Frontal cortex (tissue), 4 donors: ENCODE results near the gene CELF4. TPM values are rescaled to one million over a fixed set of nuclear protein-coding genes. Genes with fewer than 3 reads are reported as not detected.
A peak's percentile ranks its signal among the peaks of the same experiment; 100 is the strongest.
"Not testable (repeated sequence)": the region's sequence is repeated elsewhere in the genome, so short reads cannot be mapped to it uniquely, and the experiment has no call there.

Source experiments
- DNase-seq, 2 donors: peaks; one replicate each; pipeline ENCODE4 v3.0.0; 2012; ENCODE audit warnings: low spot score in 2 of 2
- FAIRE-seq: peaks from 2 replicates; lab custom pipeline; 2012; peaks lifted over from hg19 to GRCh38; lab: Jason Lieb, UNC
- total RNA-seq: library from RNA; depleted of rRNA; stranded (reverse); fragments of >200 nt; gene quantifications from one replicate; pipeline ENCODE4 v1.2.3, GENCODE V29; 2014
- donor health status: control.
- donor health status: control.
- donor health status: control.

The CELF4 gene
- total RNA-seq, 1 donor from 2014 or later = 92.9 TPM

DNA sequence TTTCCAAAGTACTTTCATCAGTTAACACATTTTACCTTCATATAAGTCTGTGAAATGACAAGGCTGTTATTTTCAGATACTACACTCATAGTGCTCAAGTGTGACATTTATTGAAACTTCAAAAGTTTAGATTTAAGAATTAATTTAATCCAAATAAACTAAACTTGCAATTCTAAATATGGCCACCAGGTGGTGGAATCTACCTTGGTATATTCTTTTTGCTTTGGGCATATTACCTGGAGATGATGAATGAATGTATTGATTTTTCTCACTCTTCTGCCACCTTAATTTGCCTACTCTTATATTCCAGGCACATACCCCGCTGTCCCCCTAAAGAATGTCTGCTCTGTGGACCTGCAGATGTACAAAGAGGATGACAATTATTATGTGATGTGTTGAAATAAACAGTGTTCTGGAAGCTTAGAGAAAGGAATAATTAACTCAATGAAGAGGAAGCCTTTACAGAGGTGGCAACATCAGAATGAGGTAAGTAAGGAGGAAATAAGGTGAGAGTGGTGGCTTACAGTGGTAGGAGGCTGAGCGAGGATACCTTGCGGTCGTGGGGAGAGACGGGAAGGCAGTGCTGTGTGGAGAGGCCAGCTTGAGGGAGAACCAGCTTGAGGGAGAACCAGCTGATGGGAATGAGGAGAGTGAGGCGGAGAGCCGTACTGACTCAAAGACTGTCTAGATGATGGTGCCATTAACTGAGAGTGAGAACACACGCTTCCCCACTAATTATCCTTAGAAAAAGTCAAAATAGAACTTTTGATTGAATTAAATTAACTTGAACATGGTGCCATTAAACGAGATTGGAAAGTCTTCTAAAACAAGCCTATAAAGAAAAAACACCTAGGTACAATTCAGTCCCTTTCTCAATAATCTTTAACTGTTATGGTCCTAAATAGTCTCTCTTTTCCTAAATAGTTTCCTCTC lies 179.5 kb downstream of the CELF4 start:
- FAIRE-seq (peak; percentile 97), DNase-seq (peak in 1 of 2 donors; percentile 51)

DNA sequence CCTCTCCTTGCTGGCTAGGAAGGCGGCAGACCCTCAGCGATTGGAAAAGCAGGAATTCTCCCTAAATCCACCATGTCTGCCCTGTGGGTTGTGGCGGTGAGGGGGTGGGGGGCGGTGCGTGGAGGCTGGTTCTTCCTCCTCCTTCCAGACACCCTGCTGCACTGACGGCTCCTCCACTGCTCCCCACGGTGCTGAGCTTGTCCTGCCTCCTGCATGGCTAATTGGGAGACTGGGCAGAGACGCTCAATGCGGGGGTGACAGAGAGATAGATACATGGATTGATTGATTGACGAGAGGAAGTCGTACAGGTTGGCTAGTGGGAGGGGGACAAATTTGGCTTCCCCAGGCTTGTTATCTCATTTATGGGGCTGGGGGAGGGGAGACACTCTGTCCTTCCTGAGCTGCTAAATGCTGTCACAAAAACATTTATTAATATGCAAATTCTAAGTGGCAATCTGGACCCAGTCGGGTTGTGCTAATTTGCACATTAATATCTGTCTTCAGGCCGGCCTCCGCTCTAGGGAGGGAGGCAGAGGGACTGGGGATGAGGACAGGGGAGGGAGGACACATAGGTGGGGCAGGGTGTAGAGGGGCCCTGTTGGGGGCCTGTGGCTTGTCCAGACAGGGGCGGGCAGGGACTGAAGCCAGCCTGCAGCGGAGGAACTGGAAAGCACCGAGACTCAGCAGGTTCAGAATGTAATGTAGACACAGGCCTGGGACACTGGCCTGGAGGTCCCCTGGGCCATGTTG lies 181.6 kb downstream of the CELF4 start:
- FAIRE-seq (no peak), DNase-seq (no peak)

DNA sequence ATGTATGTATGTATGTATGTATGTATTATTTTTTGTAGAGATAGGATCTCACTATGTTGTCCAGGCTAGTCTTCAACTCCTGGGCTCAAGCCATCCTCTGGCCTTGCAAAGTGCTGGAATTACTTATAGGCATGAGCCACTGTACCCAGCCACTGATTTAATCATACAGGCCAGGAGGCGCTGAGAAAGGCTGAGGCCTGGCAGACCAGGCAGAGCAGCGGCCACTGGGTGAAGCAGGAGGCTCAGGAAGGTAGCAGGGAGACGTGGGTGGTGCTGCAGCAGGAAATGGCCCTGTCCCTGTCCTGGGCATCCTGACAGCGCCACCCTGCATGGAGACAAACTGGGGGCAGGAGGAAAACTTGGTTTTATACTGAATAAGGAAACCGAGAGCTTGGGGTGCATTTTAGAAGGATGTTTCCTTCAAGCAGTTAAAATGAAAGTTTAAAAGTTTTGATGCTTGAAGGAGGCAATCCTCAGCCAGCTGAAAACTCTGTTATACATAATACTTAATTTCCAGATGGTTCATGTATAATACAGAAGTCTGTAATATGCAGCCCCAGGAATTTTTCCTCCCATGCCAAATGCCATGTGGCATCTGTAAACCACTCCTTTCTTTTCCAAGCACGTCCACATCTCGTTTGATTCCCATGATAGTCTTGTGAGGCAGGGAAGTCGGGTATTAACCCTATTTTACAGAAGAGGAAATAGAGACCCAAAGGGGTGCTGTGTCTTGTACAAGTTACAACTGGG lies 182.4 kb downstream of the CELF4 start:
- FAIRE-seq (no peak), DNase-seq (no peak)

GRCh38 chr18:37381554-37381953 lies 184.0 kb downstream of the CELF4 start:
- FAIRE-seq (no peak), DNase-seq (no peak)

- FAIRE-seq = no peak
- no peak for DNase-seq
Observed at GRCh38 chr18:37380546-37381110, 185.0 kb downstream of the CELF4 start.

GRCh38 chr18:37378336-37379010 lies 187.1 kb downstream of the CELF4 start:
- DNase-seq = no peak
- FAIRE-seq = no peak

GRCh38 chr18:37375181-37375580 lies 190.4 kb downstream of the CELF4 start:
- no peak for FAIRE-seq
- DNase-seq = no peak

DNA sequence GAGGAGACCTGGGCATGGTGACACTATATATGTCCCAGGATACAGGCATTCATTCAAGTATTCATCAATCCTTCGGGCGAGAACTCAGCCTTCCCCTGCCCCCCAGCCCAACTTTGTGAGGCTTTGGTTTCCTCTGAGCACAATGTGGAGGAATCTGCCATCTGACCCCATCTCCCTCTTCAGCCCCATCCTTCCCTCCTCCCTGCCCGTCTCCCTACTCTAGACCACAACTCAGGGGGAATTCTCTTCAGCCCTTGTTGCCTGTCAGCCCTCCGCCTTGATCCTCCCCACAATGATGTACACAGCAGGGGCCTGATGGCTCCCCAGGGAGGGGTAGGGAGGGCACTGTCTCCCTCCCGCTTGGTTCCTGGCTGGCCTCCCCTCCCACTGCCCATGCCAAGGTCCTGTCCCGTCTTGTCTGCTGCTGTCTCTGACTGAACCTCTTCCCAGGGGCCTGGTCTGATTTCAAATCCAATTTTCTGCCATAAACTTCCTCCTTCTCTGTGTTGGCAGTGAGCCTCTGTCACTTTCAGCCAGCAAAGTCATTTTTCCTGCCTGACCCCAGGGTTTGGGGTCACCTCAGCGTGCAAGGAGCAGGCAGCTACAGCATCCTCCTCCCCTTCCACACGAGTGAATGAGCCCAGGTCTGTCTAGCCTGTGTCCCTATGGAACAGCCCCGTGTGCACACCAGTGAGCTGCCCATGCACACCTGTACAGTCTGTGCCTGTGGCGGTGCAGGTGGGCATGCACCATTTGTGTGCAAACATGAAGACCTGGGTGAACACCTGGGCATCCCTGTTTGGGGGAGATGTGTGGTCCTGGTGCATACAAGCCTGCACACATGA lies 197.3 kb downstream of the CELF4 start:
- no peak for FAIRE-seq
- no peak for DNase-seq

DNA sequence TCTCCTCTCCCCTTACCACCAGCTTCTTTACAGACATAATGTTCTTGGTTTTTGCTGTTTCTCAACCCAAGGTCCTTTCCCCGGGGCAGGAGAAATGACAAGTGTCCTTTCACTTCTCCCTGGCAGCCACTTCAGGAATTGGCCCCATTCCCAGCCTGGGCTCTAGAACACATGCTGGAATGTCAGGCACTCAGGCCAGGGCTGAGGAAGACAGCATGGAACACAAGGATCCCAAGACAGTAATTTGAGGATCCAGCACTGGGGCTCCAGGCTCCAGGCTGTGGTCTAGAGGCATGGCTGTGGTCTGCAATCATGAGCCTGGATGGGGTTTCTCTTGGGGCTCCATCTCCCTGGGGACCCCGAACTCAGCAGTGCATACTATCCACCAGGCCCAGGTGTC lies 201.4 kb downstream of the CELF4 start:
- FAIRE-seq (no peak), DNase-seq (no peak)

DNA sequence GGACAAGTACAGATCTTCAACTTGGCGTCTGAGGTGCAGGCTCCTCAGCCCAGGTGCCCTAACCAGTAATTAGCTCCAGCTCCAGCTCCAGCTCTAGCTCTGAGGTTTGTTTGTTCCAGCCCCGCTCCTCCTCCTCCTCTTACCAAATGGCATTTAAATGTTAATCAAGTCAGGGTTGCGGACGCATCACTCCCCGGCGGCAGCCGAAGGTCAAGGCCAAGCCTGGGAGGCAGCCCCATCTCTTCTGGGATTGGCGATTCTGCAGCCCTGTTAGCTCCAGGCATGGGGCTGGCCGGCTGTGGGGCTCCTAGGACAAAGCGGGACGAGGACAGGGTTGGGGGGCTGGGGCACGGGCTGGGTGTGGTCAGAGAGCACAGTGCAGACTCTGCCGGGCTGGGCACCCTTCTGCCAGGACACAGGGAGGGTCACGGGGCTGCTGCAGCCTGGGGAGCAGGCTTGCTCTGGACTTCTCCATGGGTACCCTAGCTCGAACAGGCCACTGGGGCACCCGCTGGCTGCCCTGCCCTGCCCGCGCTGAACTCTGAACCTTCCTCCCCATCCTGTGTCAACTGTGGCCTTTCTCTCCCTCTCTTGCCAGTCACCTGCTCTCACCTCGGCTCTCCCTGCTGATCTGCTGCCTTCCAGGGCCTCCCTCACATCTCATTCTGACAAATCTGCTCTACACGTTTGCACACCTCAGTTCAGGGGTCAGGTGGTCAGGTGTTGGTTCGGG lies 203.3 kb downstream of the CELF4 start:
- DNase-seq = no peak
- FAIRE-seq = no peak

GRCh38 chr18:37361335-37362157 lies 204.1 kb downstream of the CELF4 start:
- DNase-seq = no peak
- FAIRE-seq = no peak

DNA sequence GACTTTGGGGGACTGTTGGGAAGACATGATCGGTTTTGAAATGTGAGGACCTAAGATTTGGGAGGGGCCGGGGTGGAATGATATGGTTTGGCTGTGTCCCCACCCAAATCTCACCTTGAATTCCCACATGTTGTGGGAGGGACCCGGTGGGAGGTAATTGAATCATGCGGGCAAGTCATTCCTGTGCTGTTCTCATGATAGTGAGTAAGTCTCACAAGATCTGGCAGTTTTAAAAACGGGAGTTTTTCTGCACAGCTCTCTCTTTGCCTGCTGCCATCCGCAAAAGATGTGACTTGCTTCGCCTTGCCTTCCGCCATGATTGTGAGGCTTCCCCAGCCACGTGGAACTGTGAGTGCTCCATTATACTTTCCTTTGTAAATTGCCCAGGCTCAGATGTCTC lies 207.5 kb downstream of the CELF4 start:
- not testable (repeated sequence) for FAIRE-seq, DNase-seq

DNA sequence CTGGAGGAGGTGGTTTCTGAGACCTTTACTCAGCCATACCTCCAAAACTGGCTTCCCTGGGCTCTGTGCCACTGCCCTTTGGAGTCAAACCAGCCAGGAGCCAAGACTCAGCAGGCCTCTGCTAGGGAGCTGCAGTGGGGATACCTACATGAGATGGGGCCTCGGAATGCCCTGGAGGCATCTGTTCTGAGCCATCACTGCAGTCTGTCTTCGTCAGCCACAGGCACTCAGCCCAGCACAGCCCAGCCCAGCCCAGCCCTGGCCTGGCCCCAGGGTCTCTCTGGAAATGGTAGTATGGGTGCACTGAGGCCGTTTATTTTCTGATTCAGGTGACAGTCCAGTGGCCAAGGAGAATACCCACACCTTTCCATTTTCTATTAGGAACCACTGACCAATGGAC lies 209.8 kb downstream of the CELF4 start:
- FAIRE-seq (no peak), DNase-seq (no peak)

- DNase-seq (no peak), FAIRE-seq (no peak)
Observed at GRCh38 chr18:37351110-37351509, 214.5 kb downstream of the CELF4 start.

GRCh38 chr18:37348729-37349128 lies 216.9 kb downstream of the CELF4 start:
- FAIRE-seq (no peak), DNase-seq (no peak)

- FAIRE-seq (no peak), DNase-seq (no peak)
Observed at GRCh38 chr18:37346048-37346447, 219.6 kb downstream of the CELF4 start.

DNA sequence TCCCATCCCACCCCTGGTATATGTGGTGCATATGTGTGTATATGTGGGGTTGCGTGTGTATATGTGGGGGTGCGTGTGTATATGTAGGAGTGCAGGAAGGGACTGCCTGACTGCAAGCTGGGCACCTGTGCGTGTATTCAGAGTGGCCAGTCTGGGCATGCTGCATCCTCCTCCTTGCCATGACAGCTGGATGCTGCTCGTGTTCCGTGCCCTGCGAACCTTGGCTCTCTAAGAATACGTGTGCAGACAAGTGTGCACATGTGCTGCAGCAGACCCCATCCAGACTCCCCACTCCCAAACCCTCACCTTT lies 222.1 kb downstream of the CELF4 start:
- no peak for FAIRE-seq
- DNase-seq = no peak
